Tibial nerve (tissue), 4 donors: ENCODE data around the gene CLDN9. TPM values are rescaled to one million over a fixed set of nuclear protein-coding genes. Genes with fewer than 3 reads are reported as not detected.

Source experiments
- DNase-seq, 2 donors: peaks; one replicate each; pipeline ENCODE4 v3.0.0-alpha.2; 2019; ENCODE audit warnings: low spot score in 2 of 2
- H3K27ac ChIP-seq, 4 donors: fragments of 200-600 bp; sonication (generic) in 3 of 4; one replicate each; pipeline ENCODE4 v1.5.1; 2017 to 2019; ENCODE audit warnings: mild to moderate bottlenecking in 1 of 4
- H3K27me3 ChIP-seq, 2 donors: fragments of 200-600 bp; sonication (generic) in 1 of 2; one replicate each; pipeline versions ENCODE4 v1.5.1 to v1.6.0; 2017 to 2019
- H3K36me3 ChIP-seq, 3 donors: fragments of 200-600 bp; sonication (generic); one replicate each; pipeline ENCODE4 v1.5.1; 2018 to 2019
- H3K4me1 ChIP-seq, 4 donors: fragments of 200-600 bp; sonication (generic) in 3 of 4; one replicate each; pipeline ENCODE4 v1.5.1; 2017 to 2019
- H3K4me3 ChIP-seq, 4 donors: fragments of 200-600 bp; sonication (generic) in 3 of 4; one replicate each; pipeline ENCODE4 v1.5.1; 2017 to 2019; ENCODE audit warnings: mild to moderate bottlenecking in 1 of 4, moderate library complexity in 1 of 4
- H3K9me3 ChIP-seq, 4 donors: fragments of 200-600 bp; sonication (generic) in 3 of 4; one replicate each; pipeline ENCODE4 v1.5.1; 2017 to 2019
- CTCF ChIP-seq, 5 experiments: fragments of 200-600 bp in 3 of 5; fragments of 450-650 bp in 2 of 5; sonication (generic) in 3 of 5; IDR thresholded peaks; one replicate each; pipeline ENCODE4 v1.5.1; 2016 to 2019; ENCODE audit warnings: antibody characterized with exemption in 5 of 5, mild to moderate bottlenecking in 3 of 5, moderate library complexity in 2 of 5
- EP300 ChIP-seq, 2 donors: sonication (generic); formaldehyde crosslinking; IDR thresholded peaks; one replicate each; pipeline ENCODE4 v1.6.1; 2017; ENCODE audit warnings: antibody characterized with exemption in 2 of 2, mild to moderate bottlenecking in 1 of 2
- POLR2A ChIP-seq, 2 donors: fragments of 450-650 bp; IDR thresholded peaks; one replicate each; pipeline ENCODE4 v1.6.1; 2017; ENCODE audit warnings: antibody characterized with exemption in 2 of 2, mild to moderate bottlenecking in 2 of 2, moderate library complexity in 2 of 2
- WGBS, 2 donors: methylation state at CpG; one replicate each; pipeline ENCODE4 v1.1.5; 2018; 5-methylcytosine and 5-hydroxymethylcytosine counted together
- total RNA-seq, 4 donors: library from RNA; depleted of rRNA; stranded (reverse); fragments of >200 nt; gene quantifications; one replicate each; pipeline ENCODE4 v1.1.0, GENCODE V29; 2016

Gene CLDN9
- total RNA-seq, 4 donors from 2014 or later = 0.30 TPM; not detected in 3

GRCh38 chr16:2971985-2972784, 40.5 kb upstream of the CLDN9 start:
- no peak for TF ChIP-seq CTCF (IDR thresholded peaks at IDR 0.05)
- no peak for TF ChIP-seq POLR2A (IDR thresholded peaks at IDR 0.05)
- TF ChIP-seq EP300 (IDR thresholded peaks at IDR 0.05) = no peak
- peaks cover 0 to 28% (median 0%) of the 10 kb centered on the region in 3 donors for H3K36me3 ChIP-seq
- no peak overlapping the region for H3K27ac ChIP-seq
- no peaks in the 10 kb centered on the region for H3K9me3 ChIP-seq
- DNase-seq = no peak
- H3K4me1 ChIP-seq = peaks cover 0 to 43% (median 14%) of the 10 kb centered on the region in 4 donors
- no peak overlapping the region for H3K4me3 ChIP-seq
- H3K27me3 ChIP-seq = peaks cover 0 to 16% of the 10 kb centered on the region in 2 donors
- WGBS, 2 donors = 64 to 66% methylated on average over 14 to 15 of the region's 15 CpGs

GRCh38 chr16:2973093-2973492, 39.6 kb upstream of the CLDN9 start:
- Histone ChIP-seq H3K4me3 (no peak overlapping the region), H3K9me3 (no peaks in the 10 kb centered on the region), H3K4me1 (peaks cover 0 to 35% (median 11%) of the 10 kb centered on the region in 4 donors), H3K27ac (no peak overlapping the region), H3K27me3 (peaks cover 0 to 15% of the 10 kb centered on the region in 2 donors), H3K36me3 (peaks cover 0 to 28% (median 0%) of the 10 kb centered on the region in 3 donors)
- no peak for TF ChIP-seq EP300 (IDR thresholded peaks at IDR 0.05)
- TF ChIP-seq CTCF (IDR thresholded peaks at IDR 0.05) = no peak
- TF ChIP-seq POLR2A (IDR thresholded peaks at IDR 0.05) = no peak
- DNase-seq = no peak
- 68 to 71% methylated on average over 5 of the region's 5 CpGs for WGBS, 2 donors

- Histone ChIP-seq H3K36me3 (peaks cover 0 to 28% (median 0%) of the 10 kb centered on the region in 3 donors), H3K27me3 (peaks cover 0 to 14% of the 10 kb centered on the region in 2 donors), H3K9me3 (no peaks in the 10 kb centered on the region), H3K4me1 (peaks cover 0 to 28% (median 7%) of the 10 kb centered on the region in 4 donors), H3K27ac (no peak overlapping the region), H3K4me3 (no peak overlapping the region)
- DNase-seq = no peak
- 79 to 95% methylated on average over 8 to 9 of the region's 17 CpGs for WGBS, 2 donors
- TF ChIP-seq CTCF (IDR thresholded peaks at IDR 0.05) (no peak), POLR2A (IDR thresholded peaks at IDR 0.05) (no peak), EP300 (IDR thresholded peaks at IDR 0.05) (no peak)
Observed at GRCh38 chr16:2973605-2974318, 39.0 kb upstream of the CLDN9 start.

- peaks cover 0 to 27% (median 8%) of the 10 kb centered on the region in 4 donors for H3K4me1 ChIP-seq
- no peak overlapping the region for H3K27ac ChIP-seq
- H3K9me3 ChIP-seq = no peaks in the 10 kb centered on the region
- H3K36me3 ChIP-seq = peaks cover 0 to 28% (median 0%) of the 10 kb centered on the region in 3 donors
- no peak overlapping the region for H3K4me3 ChIP-seq
- DNase-seq = no peak
- peaks cover 0 to 21% of the 10 kb centered on the region in 2 donors for H3K27me3 ChIP-seq
- no peak for TF ChIP-seq CTCF (IDR thresholded peaks at IDR 0.05)
- TF ChIP-seq POLR2A (IDR thresholded peaks at IDR 0.05) = no peak
- TF ChIP-seq EP300 (IDR thresholded peaks at IDR 0.05) = no peak
- 88 to 90% methylated on average over 9 to 11 of the region's 15 CpGs for WGBS, 2 donors
Observed at GRCh38 chr16:2974319-2975056, 38.2 kb upstream of the CLDN9 start.
